Cardiac muscle cell (in vitro differentiated cells and primary cell): ENCODE results near the gene PHTF2. TPM values are rescaled to one million over a fixed set of nuclear protein-coding genes. Genes with fewer than 3 reads are reported as not detected.

Source experiments
- DNase-seq, 2 donors: peaks; one replicate each; pipeline versions ENCODE4 v3.0.0 to v3.0.0-alpha.2; 2010 to 2017; ENCODE audit warnings: low read depth in 1 of 2, low spot score in 1 of 2
- H3K27ac ChIP-seq: fragments of 200-600 bp; sonication (generic); 2 replicates; pipeline ENCODE4 v1.5.1; 2016
- H3K27me3 ChIP-seq: fragments of 200-600 bp; sonication (generic); 2 replicates; pipeline ENCODE4 v1.6.0; 2016; ENCODE audit warnings: control low read depth
- H3K36me3 ChIP-seq: fragments of 200-600 bp; sonication (generic); 2 replicates; pipeline ENCODE4 v1.5.1; 2016; ENCODE audit warnings: control low read depth
- H3K4me1 ChIP-seq: fragments of 200-600 bp; sonication (generic); 2 replicates; pipeline ENCODE4 v1.8.1; 2017; ENCODE audit warnings: low read depth, mild to moderate bottlenecking, mixed run types
- H3K4me3 ChIP-seq: fragments of 200-600 bp; sonication (generic); 2 replicates; pipeline ENCODE4 v1.5.1; 2016; ENCODE audit warnings: mild to moderate bottlenecking
- H3K9me3 ChIP-seq: fragments of 200-600 bp; sonication (generic); 2 replicates; pipeline ENCODE4 v1.5.1; 2017; ENCODE audit warnings: low read depth, mild to moderate bottlenecking, control low read depth
- CTCF ChIP-seq: IDR thresholded peaks from 2 replicates; pipeline ENCODE4 v1.5.1; 2012; ENCODE audit warnings: low read depth, mild to moderate bottlenecking, low read length
- polyA plus RNA-seq: library from polyadenylated mRNA; unstranded; fragments of >200 nt; fragmentation: Nextera tagmentation; extraction: Ambion mirVana; gene quantifications from 2 replicates; pipeline ENCODE4 v1.2.1, GENCODE V29; 2016
- total RNA-seq: library from RNA; depleted of rRNA; stranded (reverse); fragments of >200 nt; gene quantifications from 2 replicates; pipeline ENCODE4 v1.2.3, GENCODE V29; 2016

The PHTF2 gene
- total and polyA plus RNA-seq, 2 experiments from 2014 or later = 28.4 to 36.6 TPM

- Histone ChIP-seq H3K27ac (no peak overlapping the region), H3K4me3 (no peak overlapping the region), H3K27me3 (no peaks in the 10 kb centered on the region), H3K4me1 (no peaks in the 10 kb centered on the region), H3K36me3 (no peaks in the 10 kb centered on the region), H3K9me3 (no peaks in the 10 kb centered on the region)
- DNase-seq = no peak
- TF ChIP-seq CTCF = no peak
These were observed 13.1 kb downstream of the PHTF2 start for GRCh38 chr7:77811516-77812289.

- peak in 1 of 2 donors; percentile 40 for DNase-seq
- no peak for TF ChIP-seq CTCF
- H3K4me3 ChIP-seq = no peak overlapping the region
These were observed 13.7 kb downstream of the PHTF2 start for GRCh38 chr7:77812290-77812685.

GRCh38 chr7:77813180-77813579, 14.6 kb downstream of the PHTF2 start:
- Histone ChIP-seq H3K9me3 (no peaks in the 10 kb centered on the region), H3K36me3 (no peaks in the 10 kb centered on the region), H3K4me3 (no peak overlapping the region), H3K4me1 (no peaks in the 10 kb centered on the region), H3K27ac (no peak overlapping the region), H3K27me3 (no peaks in the 10 kb centered on the region)
- no peak for TF ChIP-seq CTCF
- no peak for DNase-seq

More at GRCh38 chr7:77812290-77812685, 13.7 kb downstream of the PHTF2 start:
- Histone ChIP-seq H3K27ac (no peak overlapping the region), H3K9me3 (no peaks in the 10 kb centered on the region), H3K4me1 (no peaks in the 10 kb centered on the region), H3K27me3 (no peaks in the 10 kb centered on the region), H3K36me3 (no peaks in the 10 kb centered on the region)

GRCh38 chr7:77819021-77819420, 20.4 kb downstream of the PHTF2 start:
- H3K4me3 ChIP-seq = no peak overlapping the region
- no peak for DNase-seq
- H3K36me3 ChIP-seq = no peaks in the 10 kb centered on the region
- H3K4me1 ChIP-seq = no peaks in the 10 kb centered on the region
- no peak for TF ChIP-seq CTCF
- no peak overlapping the region for H3K27ac ChIP-seq
- H3K9me3 ChIP-seq = no peaks in the 10 kb centered on the region
- no peaks in the 10 kb centered on the region for H3K27me3 ChIP-seq

- H3K27me3 ChIP-seq = no peaks in the 10 kb centered on the region
- H3K4me1 ChIP-seq = no peaks in the 10 kb centered on the region
- no peaks in the 10 kb centered on the region for H3K9me3 ChIP-seq
- no peak overlapping the region for H3K4me3 ChIP-seq
- DNase-seq = no peak
- H3K27ac ChIP-seq = no peak overlapping the region
- no peak for TF ChIP-seq CTCF
- no peaks in the 10 kb centered on the region for H3K36me3 ChIP-seq
These were observed 22.4 kb downstream of the PHTF2 start for GRCh38 chr7:77820967-77821366.
